GM21526 (cell line): ENCODE data around the gene EIF4G2.

Experiments
- ATAC-seq: cut with Tn5 transposase; IDR thresholded peaks from one replicate; pipeline ENCODE4 v1.9.1; 2021; ENCODE audit warnings: moderate library complexity; ENCODE audit not compliant: unreplicated experiment, low FRiP score

The EIF4G2 gene

GRCh38 chr11:10777806-10778205 lies 30.9 kb downstream of the EIF4G2 start:
- no peak for ATAC-seq

- no peak for ATAC-seq
Measured at GRCh38 chr11:10777393-10777793, 31.3 kb downstream of the EIF4G2 start.

GRCh38 chr11:10774811-10775210 lies 33.9 kb downstream of the EIF4G2 start:
- ATAC-seq, result no peak

GRCh38 chr11:10771457-10771856 lies 37.3 kb downstream of the EIF4G2 start:
- no peak for ATAC-seq

GRCh38 chr11:10770626-10771254 lies 38.0 kb downstream of the EIF4G2 start:
- no peak for ATAC-seq

- no peak for ATAC-seq
Measured at GRCh38 chr11:10764412-10764811, 44.3 kb downstream of the EIF4G2 start.

- no peak for ATAC-seq
Measured at GRCh38 chr11:10763766-10764165, 45.0 kb downstream of the EIF4G2 start.

GRCh38 chr11:10762913-10763421 lies 45.8 kb downstream of the EIF4G2 start:
- no peak for ATAC-seq

GRCh38 chr11:10762185-10762584 lies 46.5 kb downstream of the EIF4G2 start:
- ATAC-seq, result peak; percentile 74

- no peak for ATAC-seq
Measured at GRCh38 chr11:10761085-10761698, 47.5 kb downstream of the EIF4G2 start.

GRCh38 chr11:10758957-10759356 lies 49.8 kb downstream of the EIF4G2 start:
- no peak for ATAC-seq

- ATAC-seq, result no peak
Measured at GRCh38 chr11:10752486-10752885, 56.2 kb downstream of the EIF4G2 start.

GRCh38 chr11:10752061-10752460 lies 56.7 kb downstream of the EIF4G2 start:
- no peak for ATAC-seq

- peak; percentile 17 for ATAC-seq
Measured at GRCh38 chr11:10751581-10751940, 57.2 kb downstream of the EIF4G2 start.

GRCh38 chr11:10750838-10751580 lies 57.7 kb downstream of the EIF4G2 start, which contains the start of gene CTR9:
Gene CTR9, plus strand, starts transcription at chr11:10751246. Its CDS starts 167 bp downstream, at chr11:10751413.
- ATAC-seq, result peak; percentile 85

- ATAC-seq, result no peak
Measured at GRCh38 chr11:10749476-10749875, 59.2 kb downstream of the EIF4G2 start.

- no peak for ATAC-seq
Measured at GRCh38 chr11:10747733-10748132, 61.0 kb downstream of the EIF4G2 start.
